ENCODE results near the gene MGAT5.

The MGAT5 gene

DNA sequence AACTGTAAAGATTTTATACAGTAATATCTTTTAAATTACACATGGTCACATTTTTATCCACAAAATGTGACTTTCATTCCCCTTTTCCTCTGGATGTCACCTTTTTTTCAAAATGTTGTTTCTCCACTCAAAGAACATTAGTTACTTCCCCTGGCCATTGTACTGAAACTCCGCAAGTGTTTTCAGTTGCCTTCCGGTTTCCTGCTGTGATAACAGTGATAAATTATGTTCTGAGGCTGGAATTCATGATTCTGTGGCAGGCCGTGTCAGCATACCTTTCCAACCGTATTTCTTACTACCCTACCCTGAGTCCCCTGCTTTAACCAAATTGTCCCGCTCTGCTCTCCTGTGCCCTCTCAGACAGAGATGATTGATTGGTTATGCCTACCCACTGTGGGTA is 53.5 kb downstream of the MGAT5 start:
- ATAC-seq: no peak
- TF ChIP-seq ISL1 (CRISPR knock-in tag; IDR thresholded peaks at IDR 0.05) (no peak), GLIS3 (CRISPR knock-in tag; IDR thresholded peaks at IDR 0.05) (no peak), TCF4 (CRISPR knock-in tag; IDR thresholded peaks at IDR 0.05; ENCODE audit: borderline replicate concordance) (no peak), ZNF565 (CRISPR knock-in tag; conservative IDR thresholded peaks at IDR 0.05; ENCODE audit: low read depth) (no peak), CSDC2 (CRISPR knock-in tag; IDR thresholded peaks at IDR 0.05) (no peak), ZFP30 (CRISPR knock-in tag; IDR thresholded peaks at IDR 0.05) (no peak), ZC3H10 (CRISPR knock-in tag; IDR thresholded peaks at IDR 0.05) (no peak), PATZ1 (CRISPR knock-in tag; IDR thresholded peaks at IDR 0.05; ENCODE audit: borderline replicate concordance) (no peak), TOX (CRISPR knock-in tag; IDR thresholded peaks at IDR 0.05; ENCODE audit: borderline replicate concordance) (no peak), ARNTL (CRISPR knock-in tag; IDR thresholded peaks at IDR 0.05; ENCODE audit: borderline replicate concordance, low read depth) (no peak), ZFP3 (CRISPR knock-in tag; IDR thresholded peaks at IDR 0.05) (no peak), BACH2 (CRISPR knock-in tag; IDR thresholded peaks at IDR 0.05; ENCODE audit: borderline replicate concordance) (no peak), ESRRG (CRISPR knock-in tag; IDR thresholded peaks at IDR 0.05) (no peak)
- TF ChIP-seq, protein P1, sequence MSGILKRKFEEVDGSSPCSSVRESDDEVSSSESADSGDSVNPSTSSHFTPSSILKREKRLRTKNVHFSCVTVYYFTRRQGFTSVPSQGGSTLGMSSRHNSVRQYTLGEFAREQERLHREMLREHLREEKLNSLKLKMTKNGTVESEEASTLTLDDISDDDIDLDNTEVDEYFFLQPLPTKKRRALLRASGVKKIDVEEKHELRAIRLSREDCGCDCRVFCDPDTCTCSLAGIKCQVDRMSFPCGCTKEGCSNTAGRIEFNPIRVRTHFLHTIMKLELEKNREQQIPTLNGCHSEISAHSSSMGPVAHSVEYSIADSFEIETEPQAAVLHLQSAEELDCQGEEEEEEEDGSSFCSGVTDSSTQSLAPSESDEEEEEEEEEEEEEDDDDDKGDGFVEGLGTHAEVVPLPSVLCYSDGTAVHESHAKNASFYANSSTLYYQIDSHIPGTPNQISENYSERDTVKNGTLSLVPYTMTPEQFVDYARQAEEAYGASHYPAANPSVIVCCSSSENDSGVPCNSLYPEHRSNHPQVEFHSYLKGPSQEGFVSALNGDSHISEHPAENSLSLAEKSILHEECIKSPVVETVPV (CRISPR knock-in tag; IDR thresholded peaks at IDR 0.05): no peak
- TF ChIP-seq, protein P2, sequence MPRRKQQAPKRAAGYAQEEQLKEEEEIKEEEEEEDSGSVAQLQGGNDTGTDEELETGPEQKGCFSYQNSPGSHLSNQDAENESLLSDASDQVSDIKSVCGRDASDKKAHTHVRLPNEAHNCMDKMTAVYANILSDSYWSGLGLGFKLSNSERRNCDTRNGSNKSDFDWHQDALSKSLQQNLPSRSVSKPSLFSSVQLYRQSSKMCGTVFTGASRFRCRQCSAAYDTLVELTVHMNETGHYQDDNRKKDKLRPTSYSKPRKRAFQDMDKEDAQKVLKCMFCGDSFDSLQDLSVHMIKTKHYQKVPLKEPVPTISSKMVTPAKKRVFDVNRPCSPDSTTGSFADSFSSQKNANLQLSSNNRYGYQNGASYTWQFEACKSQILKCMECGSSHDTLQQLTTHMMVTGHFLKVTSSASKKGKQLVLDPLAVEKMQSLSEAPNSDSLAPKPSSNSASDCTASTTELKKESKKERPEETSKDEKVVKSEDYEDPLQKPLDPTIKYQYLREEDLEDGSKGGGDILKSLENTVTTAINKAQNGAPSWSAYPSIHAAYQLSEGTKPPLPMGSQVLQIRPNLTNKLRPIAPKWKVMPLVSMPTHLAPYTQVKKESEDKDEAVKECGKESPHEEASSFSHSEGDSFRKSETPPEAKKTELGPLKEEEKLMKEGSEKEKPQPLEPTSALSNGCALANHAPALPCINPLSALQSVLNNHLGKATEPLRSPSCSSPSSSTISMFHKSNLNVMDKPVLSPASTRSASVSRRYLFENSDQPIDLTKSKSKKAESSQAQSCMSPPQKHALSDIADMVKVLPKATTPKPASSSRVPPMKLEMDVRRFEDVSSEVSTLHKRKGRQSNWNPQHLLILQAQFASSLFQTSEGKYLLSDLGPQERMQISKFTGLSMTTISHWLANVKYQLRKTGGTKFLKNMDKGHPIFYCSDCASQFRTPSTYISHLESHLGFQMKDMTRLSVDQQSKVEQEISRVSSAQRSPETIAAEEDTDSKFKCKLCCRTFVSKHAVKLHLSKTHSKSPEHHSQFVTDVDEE (CRISPR knock-in tag; IDR thresholded peaks at IDR 0.05): no peak

- no peak for ATAC-seq
- TF ChIP-seq TCF4 (CRISPR knock-in tag; IDR thresholded peaks at IDR 0.05; ENCODE audit: borderline replicate concordance) (no peak), ZNF8 (CRISPR knock-in tag; IDR thresholded peaks at IDR 0.05) (peak; percentile 95)
Observed at GRCh38 chr2:134308474-134309385, 54.9 kb downstream of the MGAT5 start.

- no peak for TF ChIP-seq ZC3H10 (CRISPR knock-in tag; IDR thresholded peaks at IDR 0.05)
- no peak for TF ChIP-seq BACH2 (CRISPR knock-in tag; IDR thresholded peaks at IDR 0.05; ENCODE audit: borderline replicate concordance)
- TF ChIP-seq, protein P2 (CRISPR knock-in tag; IDR thresholded peaks at IDR 0.05): peak; percentile 38; the same call in 1 of the 2 replicates
- no peak for TF ChIP-seq ESRRG (CRISPR knock-in tag; IDR thresholded peaks at IDR 0.05)
- TF ChIP-seq PATZ1 (CRISPR knock-in tag; IDR thresholded peaks at IDR 0.05; ENCODE audit: borderline replicate concordance): peak; percentile 90; the same call in 1 of the 2 replicates
- no peak for TF ChIP-seq TOX (CRISPR knock-in tag; IDR thresholded peaks at IDR 0.05; ENCODE audit: borderline replicate concordance)
- TF ChIP-seq OSR1 (CRISPR knock-in tag; IDR thresholded peaks at IDR 0.05): no peak
- no peak for TF ChIP-seq GLIS3 (CRISPR knock-in tag; IDR thresholded peaks at IDR 0.05)
- no peak for TF ChIP-seq PPARA (CRISPR knock-in tag; IDR thresholded peaks at IDR 0.05; ENCODE audit: borderline replicate concordance)
- 0 out of 2 replicates have a peak, but pooled peaks have one; percentile 71 for TF ChIP-seq CSDC2 (CRISPR knock-in tag; IDR thresholded peaks at IDR 0.05)
- no peak for TF ChIP-seq ZNF565 (CRISPR knock-in tag; conservative IDR thresholded peaks at IDR 0.05; ENCODE audit: low read depth)
- 0 out of 2 replicates have a peak, but pooled peaks have one; percentile 44 for TF ChIP-seq SNAI2 (CRISPR knock-in tag; IDR thresholded peaks at IDR 0.05)
- peak; percentile 78; the same call in 1 of the 2 replicates for TF ChIP-seq CREB5 (CRISPR knock-in tag; IDR thresholded peaks at IDR 0.05; ENCODE audit: low read depth)
- no peak for TF ChIP-seq ARNTL (CRISPR knock-in tag; IDR thresholded peaks at IDR 0.05; ENCODE audit: borderline replicate concordance, low read depth)
- peak; percentile 91 for TF ChIP-seq ISL1 (CRISPR knock-in tag; IDR thresholded peaks at IDR 0.05)
- TF ChIP-seq RARB (CRISPR knock-in tag; IDR thresholded peaks at IDR 0.05): no peak
- peak; percentile 56; the same call in 1 of the 2 replicates for TF ChIP-seq ZFP3 (CRISPR knock-in tag; IDR thresholded peaks at IDR 0.05)
- peak; percentile 72 for ATAC-seq
Observed at GRCh38 chr2:134310107-134311079, 56.5 kb downstream of the MGAT5 start.
